8988T (cell line): ENCODE data around the gene DYNLT4.
A peak's percentile ranks its signal among the peaks of the same experiment; 100 is the strongest.
"Not testable (repeated sequence)": the region's sequence is repeated elsewhere in the genome, so short reads cannot be mapped to it uniquely, and the experiment has no call there.

Source experiments
- DNase-seq: peaks from one replicate; pipeline ENCODE4 v3.0.0; 2011

DYNLT4 gene

GRCh38 chr1:44786841-44787426 is 20.2 kb downstream of the DYNLT4 start:
- DNase-seq = no peak

- DNase-seq = peak; percentile 76
Measured at GRCh38 chr1:44786138-44786840, 20.9 kb downstream of the DYNLT4 start.

DNA sequence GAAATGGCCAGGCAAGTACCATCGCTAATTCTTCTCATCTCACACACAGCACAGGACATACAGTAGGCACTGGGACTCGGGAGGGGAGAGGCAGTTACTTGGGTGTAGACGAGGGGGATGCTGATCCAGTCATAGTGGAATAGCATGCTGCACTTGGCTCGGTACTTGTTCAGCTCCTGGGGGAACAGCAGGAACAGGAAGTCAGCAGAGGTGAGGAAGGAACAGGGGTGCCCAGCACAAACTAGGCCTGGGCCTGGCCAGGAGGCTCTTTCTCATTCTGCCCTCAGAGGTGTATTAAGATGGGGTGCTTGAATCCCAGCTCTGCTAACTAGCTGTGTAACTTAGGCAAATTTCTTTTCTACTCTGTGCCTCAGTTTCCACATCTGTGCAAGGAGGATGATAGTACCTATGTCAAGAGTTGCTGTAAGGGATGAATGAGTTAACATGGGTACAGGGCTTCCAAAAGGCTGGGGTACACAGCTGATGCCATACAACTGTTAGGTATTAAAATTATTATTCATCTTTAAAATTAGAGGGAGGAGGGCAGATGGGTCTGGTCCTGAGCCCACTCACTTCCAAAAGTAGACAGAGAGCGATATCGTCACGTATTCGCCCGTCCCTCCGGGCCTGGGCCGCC is 21.5 kb downstream of the DYNLT4 start:
- no peak for DNase-seq

DNA sequence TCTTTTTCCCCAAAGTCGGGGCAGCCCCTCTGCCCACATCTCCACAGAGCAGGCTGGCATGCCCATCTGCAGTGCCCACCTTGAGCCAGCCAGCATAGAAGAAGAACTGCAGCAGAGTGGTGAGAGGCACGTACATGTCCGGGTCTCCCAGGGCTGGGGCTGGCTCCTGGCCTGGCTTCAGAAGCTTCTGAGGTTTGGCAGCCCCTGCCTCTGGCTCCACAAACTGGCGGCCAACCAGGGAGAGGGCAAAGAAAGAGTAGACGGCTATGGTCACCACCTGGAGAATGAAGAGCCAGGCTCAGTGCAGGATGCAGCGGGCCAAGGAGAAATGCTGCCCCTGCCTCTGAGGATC is 22.1 kb downstream of the DYNLT4 start:
- DNase-seq = no peak

DNA sequence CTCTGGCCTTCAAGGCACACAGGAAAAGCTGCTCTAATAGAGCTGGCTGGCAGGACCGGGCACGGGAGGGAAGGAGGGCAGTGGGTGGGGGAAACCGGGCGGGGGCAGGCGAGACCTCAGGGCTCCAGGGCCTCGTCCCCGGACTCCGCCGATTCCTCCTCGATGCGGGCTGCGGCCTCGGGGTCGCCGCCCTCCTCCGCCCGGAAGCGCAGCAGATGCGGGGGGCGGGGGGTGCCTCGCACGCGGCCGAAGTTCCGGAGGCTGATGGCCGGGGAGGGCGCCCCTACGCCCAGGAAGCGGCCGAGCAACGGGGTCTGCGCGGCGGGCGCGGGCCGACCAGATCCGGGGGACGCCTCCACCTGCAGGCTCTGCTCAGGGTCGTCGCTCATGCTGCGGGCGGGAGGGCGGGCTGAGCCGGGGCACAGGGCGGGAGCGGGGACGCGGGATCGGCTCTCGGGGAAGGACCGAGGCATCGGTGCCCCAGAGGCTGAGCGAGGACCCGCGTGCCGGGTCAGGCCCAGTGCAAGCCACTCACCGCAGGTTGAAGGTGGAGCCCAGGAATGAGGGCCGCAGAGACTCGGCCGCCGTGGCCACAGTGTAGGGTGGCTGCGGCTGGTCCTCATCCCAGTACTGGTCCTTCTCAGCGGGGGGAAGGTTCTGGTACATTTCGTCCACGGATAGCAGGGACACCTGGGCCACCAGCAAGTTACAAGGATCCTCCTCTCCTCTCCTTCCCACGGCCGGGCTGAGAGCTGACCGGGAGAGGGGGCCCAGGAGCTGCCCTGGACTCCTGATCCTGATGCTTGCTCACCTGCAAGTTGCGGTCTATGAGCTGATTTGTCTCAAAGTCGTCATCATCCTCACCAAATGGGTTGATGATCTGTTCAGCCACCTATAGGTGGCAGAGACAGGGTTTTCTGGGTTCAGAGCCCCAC is 22.8 kb downstream of the DYNLT4 start:
- DNase-seq = no peak

GRCh38 chr1:44783697-44784093 is 23.5 kb downstream of the DYNLT4 start:
- DNase-seq = no peak

DNA sequence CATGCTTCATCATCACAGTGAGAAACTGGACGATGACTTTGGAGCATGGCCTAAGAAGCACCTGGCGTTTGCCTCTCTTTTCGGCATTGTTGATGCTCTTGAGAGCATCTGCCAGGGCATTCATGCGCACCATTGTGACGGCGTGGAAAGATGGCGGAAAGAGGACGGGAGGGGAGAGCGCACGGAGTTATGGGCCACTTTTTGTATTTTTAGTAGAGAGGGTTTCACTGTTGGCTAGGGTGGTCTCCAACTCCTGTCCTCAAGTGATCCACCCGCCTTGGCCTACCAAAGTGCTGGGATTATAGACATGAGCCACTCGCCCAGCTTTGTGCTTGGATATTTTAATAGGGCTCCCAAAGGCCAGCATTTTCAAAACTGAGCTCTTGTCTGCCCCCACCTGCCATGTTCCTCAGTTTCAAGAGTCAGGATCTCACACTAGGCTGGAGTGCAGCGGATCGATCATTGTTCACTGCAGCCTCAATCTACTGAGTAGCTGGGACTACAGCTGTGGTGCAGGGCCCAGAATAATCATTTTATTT is 26.5 kb downstream of the DYNLT4 start:
- no peak for DNase-seq

DNA sequence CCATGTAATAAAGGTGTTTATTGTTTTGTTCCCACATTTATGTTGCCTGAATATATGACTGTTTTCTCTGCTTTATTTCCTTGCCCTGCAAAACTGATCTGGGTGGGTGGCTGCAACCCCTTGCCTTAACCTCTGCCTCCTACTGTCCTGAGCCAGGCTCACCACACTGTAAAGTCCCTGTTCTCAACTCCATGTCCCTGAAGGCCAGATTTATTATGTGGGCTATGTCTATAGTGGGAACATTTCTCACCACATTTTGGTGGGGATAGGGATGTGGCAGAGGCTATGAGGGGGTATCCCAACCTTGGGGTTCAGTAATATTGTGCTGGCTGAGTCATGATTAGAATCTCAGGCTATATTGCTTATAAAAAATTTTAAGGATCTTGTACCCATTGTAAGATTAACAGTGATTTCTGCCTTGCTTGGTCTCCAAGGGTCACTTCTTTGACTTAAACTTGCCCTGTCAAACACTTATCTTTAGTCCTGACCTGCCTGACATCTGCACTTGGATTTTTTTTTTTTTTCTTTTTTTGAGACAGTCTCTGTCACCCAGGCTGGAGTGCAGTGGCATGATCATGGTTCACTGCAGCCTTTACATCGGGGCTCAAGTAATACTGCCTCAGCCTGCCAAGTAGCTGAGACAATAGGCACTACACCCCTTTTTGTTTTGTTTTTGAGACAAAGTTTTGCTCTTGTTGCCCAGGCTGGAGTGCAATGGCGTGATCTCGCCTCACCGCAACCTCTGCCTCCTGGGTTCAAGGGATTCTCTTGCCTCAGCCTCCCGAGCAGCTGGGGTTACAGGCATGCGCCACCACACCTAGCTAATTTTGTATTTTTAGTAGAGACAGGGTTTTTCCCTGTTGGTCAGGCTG is 28.2 kb downstream of the DYNLT4 start:
- DNase-seq = no peak

DNA sequence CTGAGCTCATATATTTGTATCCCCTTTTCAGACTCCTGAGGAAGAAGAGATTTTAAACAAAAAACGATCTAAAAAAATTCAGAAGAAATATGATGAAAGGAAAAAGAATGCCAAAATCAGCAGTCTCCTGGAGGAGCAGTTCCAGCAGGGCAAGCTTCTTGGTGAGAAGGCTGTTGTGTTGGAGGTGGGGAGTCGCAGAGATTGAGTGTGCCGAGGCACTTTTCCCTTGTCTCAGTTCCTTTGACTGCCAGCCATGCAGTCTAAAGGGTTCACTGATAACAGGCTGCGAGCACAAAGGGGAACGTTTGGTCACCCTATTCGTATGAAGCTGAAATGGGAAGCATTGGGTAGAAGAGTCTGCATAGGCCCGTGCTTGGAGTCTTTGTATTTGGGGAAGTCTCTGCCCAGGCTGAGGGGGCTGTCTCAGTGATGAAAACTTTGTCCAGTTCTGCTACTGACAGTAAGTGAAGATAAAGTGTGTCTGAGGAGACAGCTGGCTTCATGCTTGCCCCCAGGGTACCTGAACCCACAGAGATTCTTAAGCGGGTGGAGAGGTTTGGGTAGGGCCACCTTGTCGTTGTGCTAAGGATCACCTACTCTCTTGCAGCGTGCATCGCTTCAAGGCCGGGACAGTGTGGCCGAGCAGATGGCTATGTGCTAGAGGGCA is 29.0 kb downstream of the DYNLT4 start:
- no peak for DNase-seq

DNA sequence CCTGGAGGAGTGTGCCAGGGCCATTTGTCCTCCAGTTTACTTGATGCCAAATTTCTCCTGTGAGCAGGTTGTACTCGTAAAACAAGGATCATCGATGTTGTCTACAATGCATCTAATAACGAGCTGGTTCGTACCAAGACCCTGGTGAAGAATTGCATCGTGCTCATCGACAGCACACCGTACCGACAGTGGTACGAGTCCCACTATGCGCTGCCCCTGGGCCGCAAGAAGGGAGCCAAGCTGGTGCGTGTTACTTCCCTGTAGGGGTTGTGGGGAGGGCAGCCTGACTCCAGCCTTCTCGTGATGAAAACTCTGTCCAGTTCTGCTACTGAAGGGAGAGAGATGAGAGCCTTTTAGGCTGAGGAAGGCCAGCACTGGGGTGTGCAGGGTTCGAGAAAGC is 29.6 kb downstream of the DYNLT4 start:
- no peak for DNase-seq

DNA sequence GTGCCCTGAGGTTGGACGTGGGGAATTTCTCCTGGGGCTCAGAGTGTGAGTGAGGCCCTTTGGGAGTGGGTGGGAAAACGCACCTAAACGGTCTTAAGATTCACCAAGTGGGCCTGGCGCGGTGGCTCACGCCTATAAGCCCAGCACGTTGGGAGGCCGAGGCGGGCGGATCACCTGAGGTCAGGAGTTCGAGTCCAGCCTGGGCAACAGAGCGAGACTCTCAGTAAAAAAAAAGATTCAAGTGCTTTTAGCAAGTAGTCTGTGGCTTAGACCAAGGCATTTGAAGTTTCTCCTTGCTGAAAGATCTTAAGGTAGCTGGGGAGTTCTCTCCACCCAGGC is 30.5 kb downstream of the DYNLT4 start:
- no peak for DNase-seq

DNA sequence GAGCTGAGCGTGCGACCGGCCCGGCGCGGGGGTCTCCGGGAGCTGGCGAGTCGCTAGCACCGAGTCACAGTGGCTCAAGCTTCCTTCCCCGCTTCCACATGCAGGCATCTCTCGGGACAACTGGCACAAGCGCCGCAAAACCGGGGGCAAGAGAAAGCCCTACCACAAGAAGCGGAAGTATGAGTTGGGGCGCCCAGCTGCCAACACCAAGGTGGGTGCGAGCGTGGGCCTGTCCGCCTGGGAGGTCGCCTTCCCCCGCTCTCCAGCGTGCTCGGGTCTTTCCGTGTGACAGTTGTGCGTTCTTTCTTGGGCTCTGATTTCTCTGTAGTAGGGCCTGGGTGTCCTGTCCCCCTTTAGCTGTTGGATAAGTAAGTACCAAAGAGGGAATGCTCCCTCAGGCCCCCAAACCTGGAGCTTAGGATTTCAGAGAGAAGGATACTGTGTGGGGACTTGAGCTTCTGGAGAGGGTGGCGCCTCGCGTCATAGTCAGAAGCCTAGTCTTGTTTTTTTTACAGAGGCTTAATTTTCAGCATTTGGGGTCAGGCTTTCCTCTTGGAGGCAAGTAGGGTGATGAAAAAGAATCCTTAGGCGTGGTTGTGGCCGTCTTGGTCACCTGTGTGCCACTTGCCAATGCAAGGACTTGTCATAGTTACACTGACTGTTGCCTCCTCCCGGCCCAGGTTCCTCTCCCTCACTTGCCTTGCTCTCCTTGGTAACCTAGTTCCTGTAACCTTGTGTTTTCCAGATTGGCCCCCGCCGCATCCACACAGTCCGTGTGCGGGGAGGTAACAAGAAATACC is 31.0 kb downstream of the DYNLT4 start:
- no peak for DNase-seq

DNA sequence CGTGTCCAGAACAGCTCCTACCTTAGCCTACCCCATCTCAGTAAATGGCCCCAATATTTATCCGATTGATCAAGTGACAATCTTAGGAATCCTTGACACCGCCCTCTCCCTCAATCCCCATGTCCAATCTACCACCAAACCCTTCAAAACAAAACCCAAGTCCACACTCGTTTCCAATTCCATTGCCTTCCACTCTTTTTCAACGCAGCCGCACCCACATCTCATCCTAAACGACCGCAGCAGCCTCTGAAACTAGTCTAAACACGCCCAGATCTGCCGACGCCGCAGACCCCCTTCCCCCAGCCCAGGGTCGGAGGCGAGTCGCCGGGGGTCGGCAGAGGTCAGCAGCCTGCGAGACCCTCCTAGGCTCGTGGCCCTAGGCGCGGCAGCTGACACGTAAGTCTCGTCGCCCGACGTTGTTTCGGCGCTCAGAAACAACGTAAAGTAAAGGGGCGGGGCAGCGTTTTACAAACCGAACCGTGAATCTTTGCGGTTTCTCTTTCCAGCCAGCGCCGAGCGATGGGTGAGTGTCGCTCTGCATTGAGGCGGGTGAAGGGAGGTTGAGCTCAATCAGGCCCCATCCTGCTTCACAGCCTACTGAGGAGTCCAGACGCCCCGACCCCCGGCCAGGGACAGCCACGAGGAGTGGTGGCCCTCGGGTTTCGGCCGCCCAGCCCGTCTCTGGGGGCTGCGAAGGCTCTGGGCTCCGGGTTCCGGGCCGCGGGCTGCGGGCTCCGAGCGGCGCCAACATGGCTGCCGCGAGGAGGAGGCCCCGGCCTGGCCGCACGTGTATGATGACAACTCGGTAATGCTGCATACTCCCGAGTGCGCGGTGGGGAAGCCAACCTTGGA is 31.8 kb downstream of the DYNLT4 start, which contains the start of gene RPS8:
TSS of gene RPS8 (plus strand) at position 463 of the 852 bp plus-strand sequence. CDS start at position 520, 57 bp downstream.
- DNase-seq = peak; percentile 57

GRCh38 chr1:44766421-44766820 is 40.7 kb downstream of the DYNLT4 start:
- not testable (repeated sequence) for DNase-seq

- DNase-seq = no peak
Measured at GRCh38 chr1:44760876-44761275, 46.3 kb downstream of the DYNLT4 start.

- no peak for DNase-seq
Measured at GRCh38 chr1:44759077-44759476, 48.1 kb downstream of the DYNLT4 start.

DNA sequence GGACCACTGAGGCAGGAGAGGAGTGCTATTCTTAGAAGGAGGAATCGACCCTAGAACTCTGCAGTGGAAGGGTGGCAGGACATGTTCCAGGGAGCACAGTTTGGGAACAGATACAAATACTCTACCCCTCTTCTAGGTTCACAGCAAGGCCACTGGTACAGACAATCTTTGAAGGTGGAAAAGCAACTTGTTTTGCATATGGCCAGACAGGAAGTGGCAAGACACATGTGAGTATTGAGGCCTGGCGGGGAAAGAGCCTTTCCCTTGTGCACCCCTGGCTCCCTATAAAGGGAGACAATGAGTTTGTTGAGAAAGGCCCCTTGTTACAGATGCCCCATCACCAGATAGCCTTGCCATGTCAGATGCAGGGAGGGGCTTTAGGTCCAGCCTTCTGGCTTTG is 49.7 kb downstream of the DYNLT4 start:
- DNase-seq = no peak
